ACC112 (cell line): ENCODE results near the gene GATD1.

ENCODE experiments used
- H2AFZ ChIP-seq: fragments of 200-600 bp; sonication (generic); one replicate; pipeline ENCODE4 v1.6.0; 2017; ENCODE audit warnings: antibody characterized with exemption, low read length; ENCODE audit not compliant: unreplicated experiment
- H3K27ac ChIP-seq: fragments of 200-600 bp; sonication (generic); 2 replicates; pipeline ENCODE4 v1.5.1; 2014; ENCODE audit warnings: low read depth, mild to moderate bottlenecking, antibody characterized with exemption, low read length, moderate library complexity
- H3K27me3 ChIP-seq: fragments of 200-600 bp; sonication (generic); 2 replicates; pipeline ENCODE4 v1.6.1; 2014; ENCODE audit warnings: mild to moderate bottlenecking, antibody characterized with exemption, low read length, moderate library complexity, mixed read lengths; ENCODE audit not compliant: insufficient read depth
- H3K36me3 ChIP-seq: fragments of 200-600 bp; sonication (generic); 2 replicates; pipeline ENCODE4 v1.6.1; 2016; ENCODE audit warnings: mild to moderate bottlenecking, antibody characterized with exemption, low read length, moderate library complexity, mixed read lengths; ENCODE audit not compliant: insufficient read depth
- H3K4me1 ChIP-seq: fragments of 200-600 bp; sonication (generic); one replicate; pipeline ENCODE4 v1.6.1; 2016; ENCODE audit warnings: low read length, mixed read lengths; ENCODE audit not compliant: insufficient read depth, unreplicated experiment, control insufficient read depth
- H3K4me3 ChIP-seq: fragments of 200-600 bp; sonication (generic); 2 replicates; pipeline ENCODE4 v1.5.1; 2014; ENCODE audit warnings: mild to moderate bottlenecking, low read depth, low read length
- H3K79me2 ChIP-seq: fragments of 200-600 bp; sonication (generic); one replicate; pipeline ENCODE4 v1.6.0; 2016; ENCODE audit warnings: low read length; ENCODE audit not compliant: control insufficient read depth, unreplicated experiment, insufficient read depth

The GATD1 gene

DNA sequence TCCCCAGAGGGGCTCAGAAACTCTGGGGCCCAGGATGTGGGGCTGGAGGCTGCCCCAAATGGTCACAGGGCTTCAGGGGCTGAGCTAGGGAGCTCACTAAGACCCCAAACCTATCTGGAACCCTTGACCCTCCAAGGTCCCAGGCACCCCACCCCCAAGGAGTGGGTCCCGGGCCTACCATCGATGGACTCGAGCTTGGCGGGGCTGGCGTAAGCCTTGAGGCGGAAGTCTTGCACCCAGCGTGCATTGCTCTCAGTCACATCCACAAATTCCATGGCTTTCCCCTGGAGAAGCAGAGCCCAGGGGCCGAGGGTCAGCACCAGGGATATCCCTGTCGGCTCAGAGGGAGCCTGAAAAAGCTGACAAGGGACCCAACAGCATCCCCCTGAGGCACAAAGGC lies 3.5 kb downstream of the GATD1 start:
- H3K36me3 ChIP-seq: peaks cover 11% of the 10 kb centered on the region; the same call in 1 of the 2 replicates
- no peaks in the 10 kb centered on the region for H3K27me3 ChIP-seq
- no peak overlapping the region for H3K27ac ChIP-seq
- H3K4me3 ChIP-seq: no peak overlapping the region
- H3K4me1 ChIP-seq: peaks cover 20% of the 10 kb centered on the region
- no peak overlapping the region for H2AFZ ChIP-seq
- peaks cover 71% of the 10 kb centered on the region for H3K79me2 ChIP-seq

GRCh38 chr11:773425-773824 lies 3.9 kb downstream of the GATD1 start:
- no peaks in the 10 kb centered on the region for H3K27me3 ChIP-seq
- H3K36me3 ChIP-seq: peaks cover 11% of the 10 kb centered on the region; the same call in 1 of the 2 replicates
- no peak overlapping the region for H3K27ac ChIP-seq
- no peak overlapping the region for H3K4me3 ChIP-seq
- no peak overlapping the region for H2AFZ ChIP-seq
- peaks cover 17% of the 10 kb centered on the region for H3K4me1 ChIP-seq
- peaks cover 68% of the 10 kb centered on the region for H3K79me2 ChIP-seq

DNA sequence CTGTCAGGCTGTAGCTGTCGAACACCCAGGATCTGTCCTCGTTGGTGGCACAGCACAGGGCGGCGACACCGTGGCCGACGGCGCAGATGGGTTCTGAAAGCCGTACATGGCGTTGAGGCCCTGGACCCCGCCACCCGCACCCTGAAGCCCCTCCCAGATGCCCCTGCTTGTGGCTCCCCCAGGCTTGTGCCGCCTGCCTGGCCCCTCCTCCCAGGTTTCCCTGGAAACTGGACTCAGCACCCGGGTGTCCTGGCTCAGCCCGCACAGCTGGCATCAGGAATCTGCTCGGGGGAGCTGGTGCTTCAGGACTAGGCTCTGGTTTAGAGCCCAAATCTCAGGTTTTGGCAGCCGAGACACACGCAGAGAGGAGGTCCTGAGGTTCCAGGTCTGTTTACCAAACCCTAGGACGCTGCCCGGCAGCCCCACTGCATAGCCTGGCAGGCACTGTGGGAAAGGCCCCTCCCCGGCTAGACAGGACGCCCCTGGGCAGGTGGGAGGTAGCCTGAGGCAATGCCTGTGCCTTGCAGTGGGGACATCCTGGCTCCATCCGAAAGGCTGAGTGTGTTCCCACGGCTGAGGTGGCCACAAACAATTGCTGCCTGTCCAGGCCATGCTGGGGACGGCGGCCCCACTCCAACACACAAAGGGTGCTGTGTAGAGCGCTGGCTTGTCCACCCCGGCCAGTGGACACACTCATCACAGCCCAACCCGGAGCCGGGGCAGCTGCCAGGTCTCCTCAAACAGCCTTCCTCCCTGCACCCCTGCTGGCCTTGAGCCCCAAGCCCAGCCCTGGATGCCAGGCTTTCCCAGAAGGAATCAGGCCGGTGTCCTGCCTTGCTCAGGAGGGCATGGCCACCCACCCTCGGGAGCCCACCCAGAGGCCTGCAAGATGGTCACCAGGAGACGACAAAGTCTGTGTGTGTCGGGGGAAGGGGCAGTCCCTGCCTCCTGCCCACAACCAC lies 4.6 kb downstream of the GATD1 start:
- no peak overlapping the region for H3K27ac ChIP-seq
- H3K79me2 ChIP-seq: peaks cover 61% of the 10 kb centered on the region
- H3K36me3 ChIP-seq: peaks cover 11% of the 10 kb centered on the region; the same call in 1 of the 2 replicates

DNA sequence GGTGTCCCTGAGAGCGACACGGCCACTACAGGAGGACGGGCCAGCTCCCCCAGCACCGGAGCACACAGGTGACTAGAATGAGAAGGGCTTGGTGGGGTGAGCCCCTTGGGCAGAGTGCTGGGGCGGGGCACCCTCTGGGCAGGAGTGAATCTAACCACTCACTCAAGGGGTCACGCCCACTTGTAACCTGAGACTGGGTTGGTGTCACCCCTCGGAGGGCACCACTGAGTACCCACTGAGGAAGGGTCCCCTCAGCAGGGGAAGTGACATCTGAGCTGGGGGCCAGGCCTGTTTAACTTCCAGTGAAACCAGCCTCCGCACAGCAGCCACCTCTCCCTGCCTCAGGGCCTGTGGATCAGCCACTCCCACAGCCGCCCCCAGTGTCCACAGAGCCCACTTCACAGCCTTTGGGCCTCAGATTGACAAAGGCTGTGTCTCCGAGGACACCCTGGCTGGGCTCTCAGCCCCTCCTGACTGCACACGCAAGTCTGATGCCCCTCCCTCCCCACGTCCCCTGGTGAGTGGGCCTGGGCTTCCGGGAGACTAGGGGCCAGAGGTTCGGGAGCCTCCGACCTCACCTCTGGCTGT lies 5.6 kb downstream of the GATD1 start:
- no peak overlapping the region for H3K4me3 ChIP-seq
- no peaks in the 10 kb centered on the region for H3K27me3 ChIP-seq
- no peak overlapping the region for H3K27ac ChIP-seq
- H3K36me3 ChIP-seq: peaks cover 11% of the 10 kb centered on the region; the same call in 1 of the 2 replicates
- peaks cover 57% of the 10 kb centered on the region for H3K79me2 ChIP-seq
- peaks cover 12% of the 10 kb centered on the region for H3K4me1 ChIP-seq
- no peak overlapping the region for H2AFZ ChIP-seq

More for the DNA sequence above, 4.6 kb downstream of the GATD1 start:
- H2AFZ ChIP-seq: no peak overlapping the region
- H3K4me1 ChIP-seq: peaks cover 12% of the 10 kb centered on the region
- H3K4me3 ChIP-seq: no peak overlapping the region
- H3K27me3 ChIP-seq: no peaks in the 10 kb centered on the region

GRCh38 chr11:770642-771616 lies 6.4 kb downstream of the GATD1 start:
- Histone ChIP-seq H3K27ac (no peak overlapping the region), H2AFZ (no peak overlapping the region), H3K27me3 (no peaks in the 10 kb centered on the region), H3K36me3 (peaks cover 11% of the 10 kb centered on the region; the same call in 1 of the 2 replicates), H3K4me3 (no peak overlapping the region), H3K4me1 (peaks cover 18% of the 10 kb centered on the region), H3K79me2 (peaks cover 49% of the 10 kb centered on the region)

- Histone ChIP-seq H3K36me3 (peaks cover 11% of the 10 kb centered on the region; the same call in 1 of the 2 replicates), H2AFZ (no peak overlapping the region), H3K79me2 (peaks cover 40% of the 10 kb centered on the region), H3K27ac (no peak overlapping the region), H3K4me3 (no peak overlapping the region), H3K4me1 (peaks cover 10% of the 10 kb centered on the region), H3K27me3 (no peaks in the 10 kb centered on the region)
These were observed 7.2 kb downstream of the GATD1 start for GRCh38 chr11:769887-770641.

- Histone ChIP-seq H3K4me3 (no peak overlapping the region), H3K4me1 (peaks cover 10% of the 10 kb centered on the region), H3K36me3 (peaks cover 11% of the 10 kb centered on the region; the same call in 1 of the 2 replicates), H3K27me3 (no peaks in the 10 kb centered on the region), H2AFZ (no peak overlapping the region), H3K79me2 (peaks cover 15% of the 10 kb centered on the region), H3K27ac (no peak overlapping the region)
These were observed 10.0 kb downstream of the GATD1 start for GRCh38 chr11:767238-767637.

DNA sequence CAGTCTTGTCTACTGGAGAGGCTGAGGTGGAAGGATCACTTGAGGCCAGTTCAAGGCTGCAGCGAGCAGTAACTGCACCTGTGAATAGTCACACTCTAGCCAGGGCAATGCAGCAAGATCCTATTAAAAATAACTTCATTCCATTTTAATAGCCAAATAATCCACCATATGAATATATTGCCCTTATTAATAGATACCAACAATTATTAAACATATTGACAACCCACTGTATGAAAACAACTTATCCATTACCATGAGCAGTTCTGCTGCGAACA lies 10.4 kb downstream of the GATD1 start:
- Histone ChIP-seq H3K4me3 (no peak overlapping the region), H3K79me2 (peaks cover 15% of the 10 kb centered on the region), H3K36me3 (peaks cover 11% of the 10 kb centered on the region; the same call in 1 of the 2 replicates), H2AFZ (no peak overlapping the region), H3K4me1 (peaks cover 13% of the 10 kb centered on the region), H3K27me3 (no peaks in the 10 kb centered on the region), H3K27ac (no peak overlapping the region)

- Histone ChIP-seq H3K27ac (no peak overlapping the region), H3K4me3 (no peak overlapping the region), H3K27me3 (no peaks in the 10 kb centered on the region), H3K4me1 (peaks cover 13% of the 10 kb centered on the region), H3K79me2 (peaks cover 12% of the 10 kb centered on the region), H2AFZ (no peak overlapping the region), H3K36me3 (peaks cover 13% of the 10 kb centered on the region; the same call in 1 of the 2 replicates)
These were observed 11.0 kb downstream of the GATD1 start for GRCh38 chr11:766106-766935.
